CD4-positive, alpha-beta T cell (primary cell): Measurements from ENCODE around the gene CRIM1. TPM values are rescaled to one million over a fixed set of nuclear protein-coding genes. Genes with fewer than 3 reads are reported as not detected.

Source experiments
- ATAC-seq: fragments of 200-7000 bp; cut with Tn5 transposase; one replicate; pipeline ENCODE4 v1.10.0; 2022; ENCODE audit warnings: mild to moderate bottlenecking; ENCODE audit not compliant: poor library complexity
- CTCF ChIA-PET: fragments of 350-600 bp; sonication (Branson Sonifier 250); formaldehyde crosslinking; loops from one replicate; lab custom pipeline; 2021; ENCODE audit warnings: antibody characterized with exemption, inconsistent platforms; lab: Charles Lee
- POLR2A ChIA-PET: fragments of 350-600 bp; sonication (Branson Sonifier 250); formaldehyde crosslinking; loops from one replicate; lab custom pipeline; 2021; ENCODE audit warnings: antibody characterized with exemption, inconsistent platforms; lab: Charles Lee
- DNase-seq, 14 experiments: peaks; one replicate each; pipeline ENCODE4 v3.0.0-alpha.2; 2013 to 2020; ENCODE audit warnings: mixed read lengths in 2 of 14
- H3K27ac ChIP-seq, 2 donors: one replicate each; pipeline versions ENCODE4 v1.5.1 to v1.7.0; 2013; ENCODE audit warnings: low read length in 2 of 2, low read depth in 1 of 2, mild to moderate bottlenecking in 1 of 2
- H3K27me3 ChIP-seq, 2 experiments: 1 replicate in 1 of 2; 2 replicates in 1 of 2; pipeline versions ENCODE4 v1.6.1 to v1.7.0; 2013; ENCODE audit warnings: low read length in 2 of 2, control low read depth in 1 of 2, mild to moderate bottlenecking in 1 of 2, moderate library complexity in 1 of 2; ENCODE audit not compliant: insufficient read depth in 2 of 2, control insufficient read depth in 1 of 2
- H3K36me3 ChIP-seq: one replicate; pipeline ENCODE4 v1.6.1; 2013; ENCODE audit warnings: low read length, control low read depth; ENCODE audit not compliant: insufficient read depth
- H3K4me1 ChIP-seq: one replicate; pipeline ENCODE4 v1.6.1; 2013; ENCODE audit warnings: low read length, control low read depth; ENCODE audit not compliant: insufficient read depth
- H3K4me3 ChIP-seq: one replicate; pipeline ENCODE4 v1.5.1; 2013; ENCODE audit warnings: mild to moderate bottlenecking, low read length, moderate library complexity
- H3K9me3 ChIP-seq, 2 experiments: 1 replicate in 1 of 2; 2 replicates in 1 of 2; pipeline versions ENCODE4 v1.6.1 to v1.7.0; 2013; ENCODE audit warnings: low read length in 2 of 2, mild to moderate bottlenecking in 2 of 2, control low read depth in 1 of 2, moderate library complexity in 1 of 2; ENCODE audit not compliant: control insufficient read depth in 1 of 2, insufficient read depth in 1 of 2
- H3K27ac Mint-ChIP-seq: one replicate; pipeline ENCODE4 v1.8.0; 2020; ENCODE audit warnings: mixed read lengths
- H3K27me3 Mint-ChIP-seq: one replicate; pipeline ENCODE4 v1.8.0; 2021; ENCODE audit warnings: mixed read lengths
- H3K36me3 Mint-ChIP-seq: one replicate; pipeline ENCODE4 v1.8.0; 2021; ENCODE audit warnings: low read depth, mixed read lengths
- H3K4me1 Mint-ChIP-seq: one replicate; pipeline ENCODE4 v1.8.0; 2021; ENCODE audit warnings: low read depth, mixed read lengths
- H3K4me3 Mint-ChIP-seq: one replicate; pipeline ENCODE4 v1.8.0; 2020; ENCODE audit warnings: mild to moderate bottlenecking, mixed read lengths
- H3K9me3 Mint-ChIP-seq: one replicate; pipeline ENCODE4 v1.8.0; 2020; ENCODE audit warnings: mixed read lengths
- intact Hi-C, 2 experiments: fragments of 100-400 bp; cut with DNase I in 1 of 2; cut with micrococcal nuclease in 1 of 2; formaldehyde crosslinking; loops; one replicate each; pipeline versions ENCODE4 v1.15.1 to v1.9.0; 2023 to 2025; cut with DNase I, micrococcal nuclease
- total RNA-seq, 174 experiments: library from RNA in 2 of 174; stranded (reverse) in 2 of 174; gene quantifications; one replicate each; pipeline ENCODE4 v1.2.3 and lab custom pipeline; 2021 to 2026
- TF ChIP-seq, protein P1 (sequence below): fragments of 200-600 bp; IDR thresholded peaks from one replicate; pipeline ENCODE4 v1.8.0; 2022; ENCODE audit warnings: antibody characterized with exemption, mild to moderate bottlenecking

CRIM1 gene
- total RNA-seq, 2 experiments from 2014 or later: 1.1 to 1.7 TPM

DNA sequence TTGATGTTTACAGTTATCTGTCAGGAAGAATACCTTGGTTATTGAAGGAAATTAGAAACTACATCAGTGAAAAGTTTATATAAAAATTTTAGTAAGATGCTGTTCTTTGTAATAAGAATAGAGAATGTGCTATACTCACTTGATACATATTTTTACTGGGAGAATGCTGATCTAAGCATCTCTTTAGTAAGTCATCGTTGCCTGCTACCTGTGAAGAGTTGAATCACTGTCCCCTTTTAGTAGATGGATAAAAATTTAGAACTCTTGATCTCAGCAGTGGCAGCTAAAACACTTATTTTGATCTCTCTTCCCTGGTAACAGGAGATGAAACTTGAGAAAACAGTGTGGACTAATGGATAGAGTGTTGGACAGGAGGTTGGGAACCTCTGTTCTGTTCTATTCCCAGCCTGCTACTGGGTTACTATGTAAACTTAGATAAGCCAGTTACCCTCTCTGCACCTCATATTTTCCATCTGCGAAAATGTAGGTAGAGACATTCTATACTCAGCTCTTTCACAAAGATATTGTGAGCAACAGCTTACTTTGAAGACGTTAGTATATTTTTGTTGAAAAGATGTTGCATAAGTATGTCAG is 142.1 kb downstream of the CRIM1 start:
- Mint-ChIP-seq H3K4me3 (no peak overlapping the region), H3K9me3 (no peaks in the 10 kb centered on the region), H3K27ac (no peak overlapping the region), H3K36me3 (no peaks in the 10 kb centered on the region), H3K27me3 (no peaks in the 10 kb centered on the region), H3K4me1 (no peaks in the 10 kb centered on the region)
- no peak overlapping the region for H3K27ac ChIP-seq
- H3K36me3 ChIP-seq: no peaks in the 10 kb centered on the region
- CTCF ChIA-PET: interaction anchor here (1.2 kb wide), 1 partner anchor 9 kb away, joined by 3 read pairs; no protein-coding TSS in a partner anchor
- H3K27me3 ChIP-seq: no peaks in the 10 kb centered on the region
- POLR2A ChIA-PET: no interaction called here
- H3K9me3 ChIP-seq: no peaks in the 10 kb centered on the region
- ATAC-seq (no peak), DNase-seq (no peak)
- intact Hi-C loops: no loop called here
- no peak overlapping the region for H3K4me3 ChIP-seq
- TF ChIP-seq, protein P1, sequence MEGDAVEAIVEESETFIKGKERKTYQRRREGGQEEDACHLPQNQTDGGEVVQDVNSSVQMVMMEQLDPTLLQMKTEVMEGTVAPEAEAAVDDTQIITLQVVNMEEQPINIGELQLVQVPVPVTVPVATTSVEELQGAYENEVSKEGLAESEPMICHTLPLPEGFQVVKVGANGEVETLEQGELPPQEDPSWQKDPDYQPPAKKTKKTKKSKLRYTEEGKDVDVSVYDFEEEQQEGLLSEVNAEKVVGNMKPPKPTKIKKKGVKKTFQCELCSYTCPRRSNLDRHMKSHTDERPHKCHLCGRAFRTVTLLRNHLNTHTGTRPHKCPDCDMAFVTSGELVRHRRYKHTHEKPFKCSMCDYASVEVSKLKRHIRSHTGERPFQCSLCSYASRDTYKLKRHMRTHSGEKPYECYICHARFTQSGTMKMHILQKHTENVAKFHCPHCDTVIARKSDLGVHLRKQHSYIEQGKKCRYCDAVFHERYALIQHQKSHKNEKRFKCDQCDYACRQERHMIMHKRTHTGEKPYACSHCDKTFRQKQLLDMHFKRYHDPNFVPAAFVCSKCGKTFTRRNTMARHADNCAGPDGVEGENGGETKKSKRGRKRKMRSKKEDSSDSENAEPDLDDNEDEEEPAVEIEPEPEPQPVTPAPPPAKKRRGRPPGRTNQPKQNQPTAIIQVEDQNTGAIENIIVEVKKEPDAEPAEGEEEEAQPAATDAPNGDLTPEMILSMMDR: no peak
- H3K4me1 ChIP-seq: no peaks in the 10 kb centered on the region

DNA sequence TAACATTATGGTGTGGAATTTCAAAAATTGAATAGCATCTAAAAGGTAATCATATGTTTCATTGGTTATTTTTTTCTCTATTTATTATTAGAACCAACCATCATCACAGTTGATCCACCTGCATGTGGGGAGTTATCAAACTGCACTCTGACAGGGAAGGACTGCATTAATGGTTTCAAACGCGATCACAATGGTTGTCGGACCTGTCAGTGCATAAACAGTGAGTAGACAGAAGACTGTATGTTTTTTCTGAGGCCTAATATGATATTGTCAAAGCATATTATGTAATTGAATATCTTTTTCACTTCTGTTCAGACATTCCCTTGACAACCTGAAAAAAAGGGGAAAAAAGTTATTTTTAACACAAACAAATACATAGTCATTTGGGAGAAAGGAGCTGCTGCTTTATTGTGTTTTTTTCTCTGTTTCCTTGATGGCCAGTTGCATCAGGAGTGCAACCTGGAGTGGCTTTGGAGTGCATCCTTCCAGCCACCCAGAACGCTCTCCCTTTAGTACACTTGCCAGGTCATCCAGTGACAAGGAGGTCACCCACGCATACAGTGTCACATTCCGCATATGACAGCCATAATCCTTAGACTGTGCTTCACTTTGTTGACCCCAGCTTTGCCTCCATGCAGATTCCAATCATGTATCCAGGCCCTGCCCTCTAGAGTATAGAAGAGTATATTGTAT is 143.7 kb downstream of the CRIM1 start:
- ATAC-seq (no peak), DNase-seq (no peak)
- POLR2A ChIA-PET: no interaction called here
- Histone ChIP-seq H3K4me3 (no peak overlapping the region), H3K36me3 (no peaks in the 10 kb centered on the region), H3K9me3 (no peaks in the 10 kb centered on the region), H3K4me1 (no peaks in the 10 kb centered on the region), H3K27ac (no peak overlapping the region), H3K27me3 (no peaks in the 10 kb centered on the region)
- H3K9me3 Mint-ChIP-seq: no peaks in the 10 kb centered on the region
- no peak overlapping the region for H3K4me3 Mint-ChIP-seq
- intact Hi-C loops: no loop called here
- CTCF ChIA-PET: interaction anchor here (1.2 kb wide), 1 partner anchor 8 kb away, joined by 3 read pairs; no protein-coding TSS in a partner anchor
- no peak overlapping the region for H3K27ac Mint-ChIP-seq
- no peaks in the 10 kb centered on the region for H3K27me3 Mint-ChIP-seq
- no peaks in the 10 kb centered on the region for H3K4me1 Mint-ChIP-seq
- H3K36me3 Mint-ChIP-seq: no peaks in the 10 kb centered on the region
- TF ChIP-seq, protein P1: no peak

DNA sequence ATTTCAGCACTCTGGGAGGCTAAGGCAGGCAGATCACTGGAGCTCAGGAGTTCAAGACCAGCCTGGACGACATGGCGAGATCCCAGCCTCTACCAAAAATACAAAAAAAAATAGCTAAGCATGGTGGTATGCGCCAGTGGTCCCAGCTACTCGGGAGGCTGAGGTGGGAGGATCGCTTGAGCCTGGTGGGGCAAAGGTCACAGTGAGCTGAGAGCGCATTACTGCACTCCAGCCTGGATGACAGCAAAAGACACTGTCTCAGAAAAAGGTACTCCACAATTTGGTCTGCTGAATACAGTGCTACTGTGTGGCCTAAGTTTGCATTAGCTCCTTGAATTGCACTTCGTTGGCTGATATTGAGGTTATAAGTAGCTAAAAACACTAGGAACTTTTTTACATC is 144.5 kb downstream of the CRIM1 start:
- ATAC-seq: no peak
- intact Hi-C loops: loop anchor here in 1 of 2 experiments (10.0 kb wide), 1 partner anchor 145 kb away; the partner anchor contains the start of gene CRIM1
- H3K27me3 Mint-ChIP-seq: no peaks in the 10 kb centered on the region
- H3K4me1 Mint-ChIP-seq: no peaks in the 10 kb centered on the region
- H3K4me3 Mint-ChIP-seq: no peak overlapping the region
- Histone ChIP-seq H3K36me3 (no peaks in the 10 kb centered on the region), H3K4me1 (no peaks in the 10 kb centered on the region), H3K27ac (no peak overlapping the region), H3K4me3 (no peak overlapping the region), H3K9me3 (no peaks in the 10 kb centered on the region), H3K27me3 (no peaks in the 10 kb centered on the region)
- no peaks in the 10 kb centered on the region for H3K36me3 Mint-ChIP-seq
- DNase-seq: no peak
- TF ChIP-seq, protein P1: no peak
- ChIA-PET CTCF (interaction anchor here (1.4 kb wide), 1 partner anchor 47 kb away, joined by 3 read pairs; no protein-coding TSS in a partner anchor), POLR2A (interaction anchor here (0.6 kb wide), 1 partner anchor 46 kb away, joined by 3 read pairs; no protein-coding TSS in a partner anchor)
- no peak overlapping the region for H3K27ac Mint-ChIP-seq
- no peaks in the 10 kb centered on the region for H3K9me3 Mint-ChIP-seq
